ENCODE measurements around the gene IFI27L1. TPM values are rescaled to one million over a fixed set of nuclear protein-coding genes. Genes with fewer than 3 reads are reported as not detected.

The IFI27L1 gene
- polyA plus RNA-seq, 4 donors, result 29.2 to 44.5 (median 30.2) TPM

- Histone ChIP-seq H3K9me3 (ENCODE audit: control insufficient read depth in 2 of 2, insufficient read depth in 1 of 2, low read depth in 1 of 2, low read length in 1 of 2) (no peaks in the 10 kb centered on the region), H3K27ac (ENCODE audit: low read depth in 1 of 3, low read length in 2 of 3) (no peak overlapping the region), H3K36me3 (ENCODE audit: control insufficient read depth in 3 of 3, insufficient read depth in 2 of 3, low read depth in 1 of 3, low read length in 3 of 3) (no peaks in the 10 kb centered on the region), H3K27me3 (ENCODE audit: control insufficient read depth in 3 of 3, insufficient read depth in 3 of 3, low read length in 3 of 3) (peaks cover 0 to 3% (median 0%) of the 10 kb centered on the region in 3 donors), H3K4me3 (ENCODE audit: low read depth in 1 of 3, low read length in 3 of 3) (no peak overlapping the region), H3K4me1 (ENCODE audit: control insufficient read depth in 3 of 3, insufficient read depth in 2 of 3, low read depth in 1 of 3, low read length in 2 of 3) (no peaks in the 10 kb centered on the region)
- no peak for FAIRE-seq
- no peak for DNase-seq
- whole genome bisulfite sequencing, 3 donors, result 56 to 73% (median 70%) methylated on average over 3 of the region's 3 CpGs
These were observed 62.1 kb downstream of the IFI27L1 start for GRCh38 chr14:94143239-94143638.

- no peak for DNase-seq
- 90 to 91% (median 91%) methylated on average over 4 of the region's 4 CpGs for WGBS, 3 donors
- Histone ChIP-seq H3K4me3 (ENCODE audit: low read depth in 1 of 3, low read length in 3 of 3) (no peak overlapping the region), H3K36me3 (ENCODE audit: control insufficient read depth in 3 of 3, insufficient read depth in 2 of 3, low read depth in 1 of 3, low read length in 3 of 3) (no peaks in the 10 kb centered on the region), H3K4me1 (ENCODE audit: control insufficient read depth in 3 of 3, insufficient read depth in 2 of 3, low read depth in 1 of 3, low read length in 2 of 3) (no peaks in the 10 kb centered on the region), H3K27me3 (ENCODE audit: control insufficient read depth in 3 of 3, insufficient read depth in 3 of 3, low read length in 3 of 3) (peaks cover 0 to 3% (median 0%) of the 10 kb centered on the region in 3 donors), H3K9me3 (ENCODE audit: control insufficient read depth in 2 of 2, insufficient read depth in 1 of 2, low read depth in 1 of 2, low read length in 1 of 2) (no peaks in the 10 kb centered on the region), H3K27ac (ENCODE audit: low read depth in 1 of 3, low read length in 2 of 3) (no peak overlapping the region)
- no peak for FAIRE-seq
These were observed 62.6 kb downstream of the IFI27L1 start for GRCh38 chr14:94143711-94144110.

GRCh38 chr14:94144765-94145164, 63.7 kb downstream of the IFI27L1 start:
- FAIRE-seq (no peak), DNase-seq (no peak)
- WGBS, 3 donors, result 55 to 75% (median 64%) methylated on average over 1 of the region's 1 CpG
- Histone ChIP-seq H3K4me3 (ENCODE audit: low read depth in 1 of 3, low read length in 3 of 3) (no peak overlapping the region), H3K9me3 (ENCODE audit: control insufficient read depth in 2 of 2, insufficient read depth in 1 of 2, low read depth in 1 of 2, low read length in 1 of 2) (no peaks in the 10 kb centered on the region), H3K27me3 (ENCODE audit: control insufficient read depth in 3 of 3, insufficient read depth in 3 of 3, low read length in 3 of 3) (peaks cover 0 to 2% (median 0%) of the 10 kb centered on the region in 3 donors), H3K36me3 (ENCODE audit: control insufficient read depth in 3 of 3, insufficient read depth in 2 of 3, low read depth in 1 of 3, low read length in 3 of 3) (no peaks in the 10 kb centered on the region), H3K4me1 (ENCODE audit: control insufficient read depth in 3 of 3, insufficient read depth in 2 of 3, low read depth in 1 of 3, low read length in 2 of 3) (no peaks in the 10 kb centered on the region), H3K27ac (ENCODE audit: low read depth in 1 of 3, low read length in 2 of 3) (no peak overlapping the region)

GRCh38 chr14:94145902-94146527, 64.9 kb downstream of the IFI27L1 start:
- Histone ChIP-seq H3K27me3 (ENCODE audit: control insufficient read depth in 3 of 3, insufficient read depth in 3 of 3, low read length in 3 of 3) (no peaks in the 10 kb centered on the region), H3K4me3 (ENCODE audit: low read depth in 1 of 3, low read length in 3 of 3) (no peak overlapping the region), H3K4me1 (ENCODE audit: control insufficient read depth in 3 of 3, insufficient read depth in 2 of 3, low read depth in 1 of 3, low read length in 2 of 3) (no peaks in the 10 kb centered on the region), H3K36me3 (ENCODE audit: control insufficient read depth in 3 of 3, insufficient read depth in 2 of 3, low read depth in 1 of 3, low read length in 3 of 3) (no peaks in the 10 kb centered on the region), H3K9me3 (ENCODE audit: control insufficient read depth in 2 of 2, insufficient read depth in 1 of 2, low read depth in 1 of 2, low read length in 1 of 2) (no peaks in the 10 kb centered on the region), H3K27ac (ENCODE audit: low read depth in 1 of 3, low read length in 2 of 3) (no peak overlapping the region)
- WGBS, 3 donors, result 68 to 79% (median 74%) methylated on average over 6 of the region's 6 CpGs
- FAIRE-seq (no peak), DNase-seq (no peak)

Other genes starting within 250 kb of the IFI27L1 start
- not detected for gene FAM181A, start 154.0 kb upstream of the IFI27L1 start, polyA plus RNA-seq
- gene ASB2, start 104.7 kb upstream of the IFI27L1 start, polyA plus RNA-seq, result 1 to 10 TPM; 1.3 to 5.6 (median 4.2) TPM
- not detected for gene CCDC197, start 84.0 kb upstream of the IFI27L1 start, polyA plus RNA-seq
- gene OTUB2, start 55.0 kb upstream of the IFI27L1 start, polyA plus RNA-seq, result 1 to 10 TPM in 1 of 4 donors, under 1 TPM in 3; 0.22 to 1.4 (median 0.74) TPM
- gene DDX24, start 108 bp upstream of the IFI27L1 start, polyA plus RNA-seq, result 100 to 1,000 TPM in 1 of 4 donors, 10 to 100 TPM in 3; 35.1 to 103 (median 57.9) TPM
- 1,000 to 10,000 TPM in 1 of 4 donors, 100 to 1,000 TPM in 2, 1 to 10 TPM in 1; 9.3 to 1,277 (median 545) TPM for gene IFI27, start 29.4 kb downstream of the IFI27L1 start, polyA plus RNA-seq
- 10 to 100 TPM; 23.0 to 96.7 (median 70.2) TPM for gene IFI27L2, start 48.3 kb downstream of the IFI27L1 start, polyA plus RNA-seq
- under 1 TPM in 2 of 4 donors, not detected in 2; 0.03 to 0.13 TPM for gene PPP4R4, start 93.0 kb downstream of the IFI27L1 start, polyA plus RNA-seq
- 1 to 10 TPM in 1 of 4 donors, under 1 TPM in 1, not detected in 2; 0.06 to 2.8 TPM for gene SERPINA10, start 212.0 kb downstream of the IFI27L1 start, polyA plus RNA-seq
- 1 to 10 TPM in 1 of 4 donors, under 1 TPM in 1, not detected in 2; 0.07 to 4.4 TPM for gene SERPINA6, start 242.0 kb downstream of the IFI27L1 start, polyA plus RNA-seq